GM18502 (cell line): ENCODE data around the gene RAB11FIP3.

Source experiments
- ATAC-seq: cut with Tn5 transposase; IDR thresholded peaks from one replicate; pipeline ENCODE4 v1.9.1; 2021; ENCODE audit warnings: mild to moderate bottlenecking; ENCODE audit not compliant: unreplicated experiment, poor library complexity

RAB11FIP3 gene

DNA sequence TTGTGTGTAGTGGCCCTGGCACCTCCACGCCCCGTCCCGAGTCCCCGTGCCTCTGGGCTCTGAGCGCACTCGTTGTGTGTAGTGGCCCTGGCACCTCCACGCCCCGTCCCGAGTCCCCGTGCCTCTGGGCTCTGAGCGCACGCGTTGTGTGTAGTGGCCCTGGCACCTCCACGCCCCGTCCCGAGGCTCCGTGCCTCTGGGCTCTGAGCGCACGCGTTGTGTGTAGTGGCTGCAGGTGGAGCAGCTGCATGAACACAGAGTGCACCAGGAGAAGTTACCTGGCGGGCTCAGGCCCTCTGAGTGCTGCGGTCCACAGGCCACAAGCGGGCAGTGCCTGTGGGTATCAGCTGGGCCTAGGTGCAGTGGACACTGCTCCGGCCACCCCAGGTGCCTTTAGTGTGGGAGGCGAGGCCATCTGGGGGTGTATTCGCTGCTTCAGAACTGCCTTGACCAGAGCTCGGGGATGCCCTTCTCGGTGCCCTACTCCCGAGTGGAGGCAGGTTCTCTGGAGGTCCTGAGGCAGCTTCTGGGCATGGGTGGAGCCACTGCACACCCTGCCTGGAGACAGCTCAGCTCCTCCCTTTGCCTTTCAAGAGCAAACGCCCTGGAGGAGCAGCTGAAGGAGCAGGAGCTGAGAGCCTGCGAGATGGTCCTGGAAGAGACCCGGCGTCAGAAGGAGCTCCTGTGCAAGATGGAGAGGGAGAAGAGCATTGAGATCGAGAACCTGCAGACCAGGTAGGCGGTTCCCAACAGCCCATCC lies 84.8 kb downstream of the RAB11FIP3 start:
- no peak for ATAC-seq

DNA sequence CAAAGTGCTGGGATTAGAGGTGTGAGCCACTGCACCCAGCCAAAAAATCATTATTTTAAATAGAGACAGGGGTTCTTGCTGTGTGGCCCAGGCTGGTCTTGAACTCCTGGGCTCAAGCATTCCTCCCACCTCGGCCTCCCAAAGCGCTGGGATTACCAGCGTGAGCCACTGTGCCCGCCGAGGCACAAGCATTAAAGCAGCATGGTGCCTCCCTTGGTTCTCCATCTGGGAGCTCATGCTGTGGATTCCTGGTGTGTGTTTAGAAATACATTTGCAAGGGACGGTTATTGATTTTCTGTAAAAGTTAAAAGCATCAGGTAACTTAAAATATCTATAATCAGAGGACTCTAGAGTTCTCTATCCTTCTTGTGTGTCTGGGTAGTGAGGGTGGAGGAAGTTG lies 87.4 kb downstream of the RAB11FIP3 start:
- no peak for ATAC-seq

DNA sequence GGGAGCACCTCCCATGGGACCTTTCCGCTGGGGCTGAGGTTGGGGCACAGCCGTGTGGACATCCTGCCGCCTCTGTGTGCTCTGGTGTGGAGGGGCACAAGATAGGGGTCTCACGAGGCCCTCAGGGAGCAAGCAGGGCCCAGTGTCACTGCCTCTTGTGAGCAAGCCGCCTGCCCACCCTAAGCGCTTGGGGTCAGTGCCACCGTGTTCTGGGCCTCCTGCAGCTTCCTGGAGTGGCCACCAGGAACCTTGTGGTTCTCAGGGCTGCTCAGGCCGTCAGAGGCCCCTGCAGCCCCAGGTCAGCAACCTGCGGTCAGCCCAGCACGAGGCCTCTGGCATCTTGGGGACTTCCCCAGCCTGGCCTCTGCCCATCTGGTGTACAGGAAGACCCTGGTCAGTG lies 88.5 kb downstream of the RAB11FIP3 start:
- no peak for ATAC-seq

DNA sequence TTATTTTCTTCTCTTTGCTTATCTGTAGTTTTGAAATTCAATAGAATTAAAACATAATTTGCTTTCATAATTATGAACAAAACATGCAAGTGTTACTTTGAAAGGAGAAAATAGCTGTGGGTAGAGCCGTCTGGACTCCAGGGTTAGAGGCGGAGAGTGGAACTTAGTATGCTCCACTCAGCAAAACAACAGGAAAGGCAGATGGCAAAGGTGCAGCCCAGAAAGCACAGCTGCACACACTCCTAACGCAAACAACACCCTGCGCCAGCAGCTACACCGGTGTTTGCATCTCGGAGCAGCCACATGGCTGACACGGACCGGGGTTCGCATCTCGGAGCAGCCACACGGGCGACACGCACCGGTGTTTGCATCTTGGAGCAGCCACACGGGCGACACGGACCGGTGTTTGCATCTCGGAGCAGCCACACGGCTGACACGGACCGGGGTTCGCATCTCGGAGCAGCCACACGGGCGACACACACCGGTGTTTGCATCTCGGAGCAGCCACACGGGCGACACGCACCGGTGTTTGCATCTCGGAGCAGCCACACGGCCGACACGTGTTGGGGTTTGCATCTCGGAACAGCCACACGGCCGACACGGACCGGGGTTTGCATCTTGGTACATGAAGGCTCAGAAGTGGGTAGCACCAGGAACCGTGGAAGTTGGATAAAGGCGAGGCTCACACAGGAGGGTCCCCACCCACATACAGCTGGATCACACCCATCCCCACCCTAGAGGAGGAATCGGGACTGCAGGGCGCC lies 89.9 kb downstream of the RAB11FIP3 start:
- no peak for ATAC-seq

DNA sequence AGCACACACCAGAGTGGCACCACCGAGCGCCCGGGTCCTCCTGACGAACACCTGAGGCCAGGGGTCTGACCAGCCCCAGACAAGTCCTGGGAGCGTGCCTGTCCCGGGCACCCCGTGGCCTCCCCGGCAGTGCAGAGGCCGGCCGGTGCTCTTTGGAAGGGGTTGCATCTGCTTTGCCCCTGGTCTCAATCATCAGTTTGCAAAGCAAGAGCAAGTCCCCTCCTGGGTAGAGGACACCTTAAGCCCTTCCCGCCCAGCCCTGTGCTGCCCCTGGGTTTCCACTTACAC lies 90.4 kb downstream of the RAB11FIP3 start:
- no peak for ATAC-seq

DNA sequence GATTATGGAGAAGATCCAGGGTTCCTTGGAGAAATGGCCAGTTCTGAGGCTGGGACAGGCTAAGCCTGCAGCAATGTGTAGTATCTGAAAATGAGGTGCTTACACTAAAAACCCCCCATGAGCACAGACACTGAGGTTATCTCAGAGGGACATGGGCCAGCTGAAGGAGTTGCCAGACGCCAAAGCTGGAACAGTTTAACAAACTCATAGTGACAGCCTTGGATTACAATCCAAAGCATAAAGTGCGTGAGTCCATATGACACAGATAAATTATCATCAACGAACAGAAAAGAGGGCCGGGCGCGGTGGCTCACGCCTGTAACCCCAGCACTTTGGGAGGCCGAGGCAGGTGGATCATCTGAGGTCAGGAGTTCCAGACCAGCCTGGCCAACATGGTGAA lies 90.9 kb downstream of the RAB11FIP3 start:
- no peak for ATAC-seq

DNA sequence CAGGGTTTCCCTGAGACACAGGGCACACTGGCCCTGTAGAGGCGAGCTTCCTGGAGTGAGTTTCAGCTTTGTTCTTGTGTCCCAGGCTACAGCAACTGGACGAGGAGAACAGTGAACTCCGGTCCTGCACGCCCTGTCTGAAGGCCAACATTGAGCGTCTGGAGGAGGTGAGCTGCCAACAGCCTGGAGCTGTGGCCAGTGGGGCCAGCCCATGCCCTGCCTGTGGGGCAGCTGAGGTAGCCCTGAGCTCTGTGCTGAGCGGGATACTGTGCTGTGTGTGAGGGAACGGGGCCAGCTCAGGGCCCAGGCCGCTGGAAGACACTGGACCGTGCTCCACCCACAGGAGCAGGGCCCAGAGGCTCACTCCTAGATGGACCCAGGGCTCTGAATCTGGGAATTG lies 93.4 kb downstream of the RAB11FIP3 start:
- no peak for ATAC-seq

DNA sequence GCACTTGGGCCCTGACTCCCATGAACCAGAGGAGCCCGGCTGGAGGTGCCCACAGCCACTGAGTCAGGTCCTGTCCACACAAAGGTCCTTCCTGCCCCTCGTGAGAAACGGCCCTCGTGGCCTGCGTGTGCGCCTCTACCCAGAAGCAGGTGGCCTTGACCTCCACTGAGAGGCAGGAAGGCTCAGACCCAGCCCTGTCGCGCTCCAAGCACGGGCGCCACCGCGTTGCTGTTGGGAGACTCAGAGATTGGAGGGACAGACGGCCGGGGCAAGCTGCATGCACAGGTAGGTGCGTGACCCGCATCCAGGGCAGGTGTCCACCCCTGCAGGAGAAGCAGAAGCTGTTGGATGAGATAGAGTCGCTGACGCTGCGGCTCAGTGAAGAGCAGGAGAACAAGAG lies 94.0 kb downstream of the RAB11FIP3 start:
- ATAC-seq = no peak

DNA sequence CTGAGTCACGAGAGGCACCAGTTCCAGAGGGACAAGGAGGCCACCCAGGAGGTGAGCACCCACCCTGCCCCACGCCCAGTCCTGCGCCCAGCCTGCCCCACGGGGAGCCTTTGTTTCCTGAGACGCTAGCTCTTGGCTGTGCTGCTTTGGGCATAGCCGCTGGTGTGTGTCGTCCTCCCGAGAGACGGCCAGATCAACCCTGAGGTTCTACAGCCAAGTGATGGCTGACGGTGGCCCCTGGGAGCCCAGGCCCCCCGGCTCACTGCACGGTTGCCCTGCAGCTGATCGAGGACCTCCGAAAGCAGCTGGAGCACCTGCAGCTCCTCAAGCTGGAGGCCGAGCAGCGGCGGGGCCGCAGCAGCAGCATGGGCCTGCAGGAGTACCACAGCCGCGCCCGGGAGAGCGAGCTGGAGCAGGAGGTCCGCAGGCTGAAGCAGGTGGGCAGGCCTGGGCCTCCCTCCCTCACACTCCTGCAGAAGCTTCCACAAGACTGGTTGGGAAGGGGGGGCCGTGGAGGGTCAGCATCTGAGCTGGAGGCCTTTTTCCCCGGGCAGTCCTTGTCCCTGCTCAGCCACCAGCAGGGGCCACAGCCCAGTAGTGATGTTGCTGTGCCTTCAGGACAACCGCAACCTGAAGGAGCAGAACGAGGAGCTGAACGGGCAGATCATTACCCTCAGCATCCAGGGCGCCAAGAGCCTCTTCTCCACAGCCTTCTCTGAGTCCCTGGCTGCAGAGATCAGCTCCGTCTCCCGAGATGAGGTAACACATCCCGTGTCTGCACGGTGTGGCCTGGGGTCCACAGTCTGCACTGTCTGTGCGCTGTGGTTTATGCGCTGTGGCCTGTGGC lies 94.6 kb downstream of the RAB11FIP3 start:
- ATAC-seq = no peak

DNA sequence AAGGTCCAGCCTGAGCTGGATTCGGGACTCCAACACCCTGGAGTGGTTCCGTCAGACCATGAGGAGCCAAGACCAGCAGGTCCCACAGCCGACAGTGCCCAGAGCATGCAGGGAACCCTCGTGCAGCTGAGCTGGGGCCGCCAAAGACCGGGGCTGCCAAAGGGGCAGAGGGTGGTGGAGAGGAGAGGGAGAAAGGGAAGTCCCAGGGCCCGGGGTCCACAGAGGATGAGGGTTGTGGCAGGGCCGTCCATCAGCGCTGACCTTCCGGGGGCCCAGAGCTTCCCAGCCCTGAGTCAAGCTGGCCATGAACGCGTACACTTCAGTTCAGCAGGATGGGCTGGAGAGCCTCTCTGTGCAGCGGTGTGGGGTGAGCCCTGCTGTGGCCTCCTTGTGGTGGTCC lies 95.4 kb downstream of the RAB11FIP3 start:
- ATAC-seq = no peak

DNA sequence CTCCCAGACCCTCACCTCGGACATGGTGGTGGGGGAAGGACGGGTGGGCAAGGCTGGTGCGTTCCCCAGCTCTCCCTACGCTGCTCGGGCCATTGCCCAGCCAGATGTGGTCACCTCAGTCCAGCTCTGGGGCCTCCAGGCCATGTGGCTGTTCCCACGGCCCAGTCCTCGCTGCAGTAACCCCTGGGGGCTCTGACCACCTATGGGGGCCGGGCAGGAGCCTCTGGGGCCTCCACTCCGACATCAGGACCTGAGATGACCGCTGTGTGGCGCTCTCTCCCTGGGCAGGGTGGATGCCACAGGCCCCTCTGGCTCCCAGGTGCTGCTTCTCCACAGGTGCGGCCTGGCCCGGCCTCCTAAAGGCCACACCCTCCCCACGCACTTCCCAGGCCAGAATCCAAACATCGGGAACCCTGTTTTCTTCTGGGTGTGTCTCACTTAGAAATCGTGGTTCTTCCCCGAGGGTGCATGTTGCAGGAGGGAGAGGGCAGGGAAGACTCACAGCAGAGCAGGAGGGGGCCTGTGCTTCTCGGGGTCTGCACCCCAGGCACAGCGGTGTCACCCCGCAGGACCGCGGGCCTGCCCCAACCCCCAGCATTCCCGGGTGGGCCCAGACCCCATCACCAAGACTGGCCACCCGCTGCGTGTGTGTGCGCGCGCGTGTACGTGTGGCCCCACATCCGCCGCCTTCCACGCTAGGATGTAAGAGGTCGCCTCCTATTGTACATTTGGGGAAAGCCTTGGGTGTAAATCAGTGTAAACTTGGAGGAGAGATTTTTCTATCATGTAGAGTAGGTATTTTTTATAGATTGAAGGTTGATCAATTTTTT lies 96.1 kb downstream of the RAB11FIP3 start:
- ATAC-seq = no peak

DNA sequence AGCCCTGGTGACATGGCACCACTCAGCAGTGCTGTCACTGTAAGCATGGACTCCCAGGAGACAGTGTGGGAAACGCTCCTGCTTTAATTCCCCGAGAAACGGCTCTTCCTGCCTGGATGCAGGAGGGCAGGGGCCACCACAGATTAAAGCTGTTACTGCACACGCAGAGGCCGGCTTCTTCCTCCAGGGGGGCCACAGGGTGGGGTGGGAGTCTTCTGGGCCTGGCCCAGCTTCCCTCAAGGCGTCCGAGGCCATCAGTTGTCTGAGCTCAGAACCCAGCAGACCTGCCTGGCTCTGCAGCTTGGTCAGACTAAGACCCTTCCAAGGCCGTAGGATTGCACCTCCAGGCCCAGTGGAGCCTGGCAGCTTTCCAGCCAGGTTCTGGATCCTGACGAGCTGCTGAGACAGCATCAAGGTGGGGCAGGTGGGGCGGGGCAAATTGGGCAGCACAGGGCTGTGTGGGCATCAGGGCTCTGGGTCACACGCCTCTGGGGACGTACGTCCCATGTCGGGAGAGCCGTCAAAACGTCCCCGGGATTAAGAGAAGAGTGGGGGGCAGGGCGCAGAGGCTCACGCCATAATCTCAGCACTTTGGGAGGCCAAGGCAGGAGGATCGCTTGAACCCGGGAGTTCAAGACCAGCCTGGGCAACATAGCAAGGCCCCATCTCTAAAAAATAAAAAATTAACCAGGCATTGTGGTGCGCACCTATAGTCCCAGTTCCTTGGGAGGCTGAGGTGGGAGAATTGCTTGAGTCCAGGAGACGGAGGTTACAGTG lies 97.1 kb downstream of the RAB11FIP3 start:
- ATAC-seq = no peak

DNA sequence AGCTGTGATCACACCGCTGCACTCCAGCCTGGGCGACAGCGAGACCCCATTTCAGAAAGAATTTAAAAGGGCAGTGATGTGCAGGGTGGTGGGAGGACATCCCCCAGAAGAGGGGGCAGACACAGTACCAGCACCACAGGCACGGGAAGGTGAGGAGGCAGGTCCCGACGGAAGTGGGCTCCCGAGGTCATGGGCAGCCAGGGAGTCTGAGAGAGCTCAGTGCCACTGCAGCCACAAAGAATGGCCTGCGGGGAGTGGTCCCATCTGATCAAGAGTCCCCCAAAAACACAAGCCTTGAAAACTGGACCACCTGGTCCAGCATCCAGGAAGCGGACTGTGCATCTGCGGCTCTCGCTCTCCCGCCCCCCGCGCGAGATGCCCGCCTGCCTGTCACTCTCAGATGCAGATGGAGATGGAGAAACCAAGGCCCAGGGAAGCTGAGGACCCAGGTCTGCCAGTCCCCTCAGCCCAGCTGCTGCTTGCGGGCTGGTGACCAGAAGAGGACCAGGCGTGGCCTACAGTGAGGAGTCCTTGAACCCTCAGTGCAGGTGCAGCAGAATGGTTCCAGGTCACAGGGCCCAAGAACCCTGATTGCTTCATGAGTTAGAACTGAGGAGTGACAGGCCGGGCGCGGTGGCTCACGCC lies 97.8 kb downstream of the RAB11FIP3 start:
- no peak for ATAC-seq

DNA sequence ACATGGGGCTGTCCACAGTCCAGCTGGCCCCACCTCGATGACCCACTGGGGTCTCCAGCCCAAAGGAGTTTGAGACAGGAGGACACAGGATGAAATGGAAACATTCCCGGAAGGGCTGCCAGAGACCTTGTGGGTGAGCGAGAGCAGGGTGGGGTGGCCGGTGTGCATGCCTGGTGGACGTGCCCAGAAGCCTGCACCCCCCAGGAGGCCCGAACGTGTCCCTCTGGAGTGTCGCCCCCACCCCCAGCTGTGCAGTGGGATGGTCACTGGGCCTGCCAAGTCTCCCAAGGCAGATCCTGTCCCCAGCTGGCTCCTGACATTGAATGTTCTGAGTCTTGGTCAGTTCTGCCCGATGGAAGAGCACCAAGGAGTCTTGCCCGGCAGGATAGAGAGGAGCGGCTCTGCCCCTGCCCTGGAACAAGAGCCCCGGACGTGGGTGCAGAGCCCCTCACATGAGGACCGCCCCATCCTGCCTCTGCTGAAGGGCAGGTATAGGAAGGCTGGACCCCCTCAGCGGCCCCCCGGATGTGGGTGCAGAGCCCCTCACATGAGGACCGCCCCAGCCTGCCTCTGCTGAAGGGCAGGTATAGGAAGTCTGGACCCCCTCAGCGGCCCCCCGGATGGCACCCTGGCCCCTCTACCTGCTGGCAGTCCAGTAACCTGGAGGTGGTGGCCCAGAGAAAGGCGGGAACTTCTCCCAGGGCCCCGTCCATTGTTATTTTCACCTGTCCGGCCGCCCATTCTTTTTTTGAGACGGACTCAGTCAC lies 99.0 kb downstream of the RAB11FIP3 start:
- no peak for ATAC-seq

DNA sequence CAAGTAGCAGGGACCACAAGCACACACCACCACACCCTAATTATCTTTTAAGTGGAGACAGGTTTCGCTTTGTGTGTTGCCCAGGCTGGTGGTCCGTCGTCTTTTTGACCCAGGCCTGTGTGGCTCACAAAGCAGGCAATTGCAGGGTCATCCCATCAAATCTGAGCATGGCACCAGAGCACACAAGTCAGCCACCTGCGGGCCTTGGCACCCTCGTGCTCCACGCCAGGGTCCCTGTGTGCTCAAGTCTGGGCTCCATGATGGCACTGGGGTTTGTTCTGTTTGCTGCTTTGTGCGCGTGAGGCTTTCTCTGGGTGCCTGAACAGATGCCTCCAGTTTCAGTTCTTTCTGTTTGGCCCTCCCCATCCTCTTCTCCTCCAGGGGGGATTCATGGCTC lies 99.7 kb downstream of the RAB11FIP3 start:
- ATAC-seq = no peak

DNA sequence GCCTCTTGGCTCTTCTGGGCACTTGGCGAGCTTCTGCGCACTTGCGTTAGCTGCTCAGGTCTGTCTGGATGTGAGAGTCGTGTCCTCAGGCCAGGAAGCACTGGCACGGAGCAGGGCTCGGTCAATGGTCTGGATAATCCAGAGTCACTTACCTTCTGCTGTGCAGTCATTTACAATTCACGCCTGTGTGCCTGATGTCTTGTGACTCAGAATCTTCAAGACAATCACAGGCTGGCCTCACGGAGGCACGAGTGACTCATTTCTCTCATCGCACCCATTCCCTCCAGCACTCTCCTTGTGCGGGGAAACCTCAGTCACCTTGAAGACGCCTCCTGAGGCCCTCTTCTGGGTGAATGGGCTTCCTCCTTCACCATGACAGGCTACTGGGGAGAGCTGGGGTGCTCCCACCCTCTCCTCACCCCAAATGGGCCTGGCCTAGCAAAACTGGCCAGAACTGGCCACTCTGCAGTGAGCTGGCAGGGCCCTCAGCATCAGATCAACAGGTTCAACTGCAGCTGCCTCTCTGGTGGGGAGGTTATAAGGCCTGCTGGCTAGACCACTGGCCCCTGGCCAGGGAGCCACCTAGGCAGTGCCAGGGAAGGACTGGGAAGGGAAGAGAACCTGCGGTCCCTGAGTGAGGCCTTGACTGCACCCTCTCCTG lies 100.2 kb downstream of the RAB11FIP3 start:
- no peak for ATAC-seq

DNA sequence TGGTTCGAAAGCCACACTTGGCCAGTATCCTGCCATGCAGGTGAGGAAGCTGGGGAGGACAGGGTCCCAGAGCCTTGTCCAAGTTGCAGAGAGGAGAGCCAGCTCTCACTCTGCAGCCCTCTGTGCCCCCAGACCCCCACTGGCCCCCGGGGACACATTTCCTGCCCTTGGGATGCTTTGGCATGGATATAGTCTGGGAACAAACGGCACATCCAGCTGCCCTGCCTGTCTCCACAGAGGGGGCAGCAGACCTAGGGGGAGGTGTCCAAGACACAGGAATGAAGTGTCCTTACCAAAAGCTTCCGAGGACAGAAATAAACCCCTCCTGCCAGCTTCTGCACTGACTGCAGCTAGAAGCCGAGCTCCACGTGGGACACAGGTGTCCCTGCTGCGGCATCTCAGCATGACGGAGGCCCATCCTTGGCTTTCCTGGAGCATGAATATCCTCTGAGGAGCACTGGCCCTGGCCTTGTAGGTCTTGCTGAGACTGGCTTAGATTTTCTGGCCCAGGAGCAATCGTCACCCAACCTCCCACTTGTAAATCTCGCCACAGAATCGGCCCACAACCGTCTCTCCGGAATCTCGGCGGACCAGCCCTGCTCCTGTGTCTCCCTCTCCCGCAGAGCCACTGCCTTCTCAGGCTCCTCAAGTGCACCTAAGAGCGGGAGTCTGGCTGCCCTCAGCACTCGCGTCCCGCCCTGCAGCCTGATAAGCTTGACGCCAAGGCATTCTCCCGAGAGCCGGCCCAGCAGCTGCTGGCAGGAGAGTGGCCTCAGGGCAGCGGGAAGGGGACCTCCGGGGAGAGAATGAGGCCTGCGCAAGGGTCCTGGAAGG lies 100.9 kb downstream of the RAB11FIP3 start:
- no peak for ATAC-seq
